Esophagus mucosa (tissue), 1 donor: ENCODE measurements around the gene TOMM22. TPM values are rescaled to one million over a fixed set of nuclear protein-coding genes. Genes with fewer than 3 reads are reported as not detected.

ENCODE experiments used
- ATAC-seq: fragments of 200-7000 bp; cut with Tn5 transposase; one replicate; pipeline ENCODE4 v1.9.1; 2020
- total RNA-seq: library from RNA; stranded (reverse); gene quantifications from one replicate; pipeline ENCODE4 v1.2.4, GENCODE V29; 2023
- donor health status: DM: yes; HTN: yes; CAD: no.

The TOMM22 gene
- total RNA-seq, 1 donor from 2014 or later = 90.9 TPM

- no peak for ATAC-seq
Observed at GRCh38 chr22:38715852-38716251, 34.1 kb downstream of the TOMM22 start.

GRCh38 chr22:38716271-38716670 lies 34.5 kb downstream of the TOMM22 start:
- no peak for ATAC-seq

- ATAC-seq = peak; percentile 19
Observed at GRCh38 chr22:38716826-38717225, 35.1 kb downstream of the TOMM22 start.

- ATAC-seq = no peak
Observed at GRCh38 chr22:38717244-38717643, 35.5 kb downstream of the TOMM22 start.

- ATAC-seq = peak; percentile 92
Observed at GRCh38 chr22:38718414-38718813, 36.7 kb downstream of the TOMM22 start.

GRCh38 chr22:38719196-38719595 lies 37.4 kb downstream of the TOMM22 start:
- no peak for ATAC-seq

- ATAC-seq = no peak
Observed at GRCh38 chr22:38720350-38720749, 38.6 kb downstream of the TOMM22 start.

GRCh38 chr22:38721551-38721950 lies 39.8 kb downstream of the TOMM22 start:
- ATAC-seq = no peak

- no peak for ATAC-seq
Observed at GRCh38 chr22:38724176-38724575, 42.4 kb downstream of the TOMM22 start.

GRCh38 chr22:38724926-38725571 lies 43.3 kb downstream of the TOMM22 start:
- peak; percentile 49 for ATAC-seq

- no peak for ATAC-seq
Observed at GRCh38 chr22:38725900-38726655, 44.3 kb downstream of the TOMM22 start.

- no peak for ATAC-seq
Observed at GRCh38 chr22:38727123-38727522, 45.4 kb downstream of the TOMM22 start.

- no peak for ATAC-seq
Observed at GRCh38 chr22:38727530-38728451, 46.0 kb downstream of the TOMM22 start.

- ATAC-seq = no peak
Observed at GRCh38 chr22:38728871-38729796, 47.4 kb downstream of the TOMM22 start.

- no peak for ATAC-seq
Observed at GRCh38 chr22:38729946-38730345, 48.2 kb downstream of the TOMM22 start.

GRCh38 chr22:38730411-38730871 lies 48.7 kb downstream of the TOMM22 start:
- no peak for ATAC-seq

GRCh38 chr22:38731703-38732161 lies 50.0 kb downstream of the TOMM22 start:
- ATAC-seq = no peak

GRCh38 chr22:38732251-38732815 lies 50.6 kb downstream of the TOMM22 start:
- no peak for ATAC-seq

GRCh38 chr22:38733329-38733723 lies 51.6 kb downstream of the TOMM22 start:
- peak; percentile 50 for ATAC-seq

- peak; percentile 2 for ATAC-seq
Observed at GRCh38 chr22:38733724-38734381, 52.1 kb downstream of the TOMM22 start.
